Neural progenitor cell (in vitro differentiated cells): Measurements from ENCODE around the gene HERC2. TPM values are rescaled to one million over a fixed set of nuclear protein-coding genes. Genes with fewer than 3 reads are reported as not detected.

Experiments used
- DNase-seq: peaks from one replicate; pipeline ENCODE4 v3.0.0-alpha.2; 2016; ENCODE audit warnings: low spot score
- H2AFZ ChIP-seq: fragments of 200-600 bp; sonication (generic); replicated peaks from 2 replicates; pipeline ENCODE4 v1.6.1; 2016; ENCODE audit warnings: antibody characterized with exemption
- H3F3A ChIP-seq: fragments of 200-600 bp; sonication (generic); 2 replicates; pipeline ENCODE4 v1.6.1; 2016; ENCODE audit warnings: antibody characterized with exemption, low read depth
- H3K27ac ChIP-seq: fragments of 200-600 bp; sonication (generic); 2 replicates; pipeline ENCODE4 v1.5.1; 2016; ENCODE audit warnings: mild to moderate bottlenecking
- H3K27me3 ChIP-seq: fragments of 200-600 bp; sonication (generic); 2 replicates; pipeline ENCODE4 v1.6.1; 2016; ENCODE audit warnings: mild to moderate bottlenecking, moderate library complexity
- H3K36me3 ChIP-seq: fragments of 200-600 bp; sonication (generic); 2 replicates; pipeline ENCODE4 v1.5.1; 2016
- H3K4me1 ChIP-seq: fragments of 200-600 bp; sonication (generic); 2 replicates; pipeline ENCODE4 v1.6.1; 2016; ENCODE audit warnings: mixed run types
- H3K4me2 ChIP-seq: fragments of 200-600 bp; sonication (generic); 2 replicates; pipeline ENCODE4 v1.6.1; 2016
- H3K4me3 ChIP-seq: fragments of 200-600 bp; sonication (generic); 2 replicates; pipeline ENCODE4 v1.5.1; 2016
- H3K79me2 ChIP-seq: fragments of 200-600 bp; sonication (generic); 2 replicates; pipeline ENCODE4 v1.6.1; 2016; ENCODE audit warnings: low read depth
- H3K9ac ChIP-seq: fragments of 200-600 bp; sonication (generic); 2 replicates; pipeline ENCODE4 v1.6.1; 2016
- H3K9me3 ChIP-seq: fragments of 200-600 bp; sonication (generic); 2 replicates; pipeline ENCODE4 v1.5.1; 2016; ENCODE audit warnings: low read depth
- H4K20me1 ChIP-seq: fragments of 200-600 bp; sonication (generic); 2 replicates; pipeline ENCODE4 v1.6.1; 2016; ENCODE audit warnings: low read depth
- H3K27ac Mint-ChIP-seq: 3 replicates; pipeline ENCODE4 v1.8.0; 2021; ENCODE audit warnings: mixed read lengths
- H3K27me3 Mint-ChIP-seq: 2 replicates; pipeline ENCODE4 v1.8.0; 2022; ENCODE audit warnings: low read depth, mild to moderate bottlenecking, inconsistent platforms, moderate library complexity, mixed read lengths; ENCODE audit not compliant: insufficient read depth
- H3K36me3 Mint-ChIP-seq: 3 replicates; pipeline ENCODE4 v1.8.0; 2021; ENCODE audit warnings: mixed read lengths
- H3K4me1 Mint-ChIP-seq: 3 replicates; pipeline ENCODE4 v1.8.0; 2021; ENCODE audit warnings: mixed read lengths
- H3K4me3 Mint-ChIP-seq: 3 replicates; pipeline ENCODE4 v1.8.0; 2021; ENCODE audit warnings: mild to moderate bottlenecking, moderate library complexity, mixed read lengths
- H3K9me3 Mint-ChIP-seq: 3 replicates; pipeline ENCODE4 v1.8.0; 2020; ENCODE audit warnings: mixed read lengths
- EZH2 ChIP-seq: fragments of 200-600 bp; sonication (generic); IDR thresholded peaks from 2 replicates; pipeline ENCODE4 v1.6.1; 2017; ENCODE audit warnings: antibody characterized with exemption, mild to moderate bottlenecking, moderate library complexity
- EZH2phosphoT487 ChIP-seq: fragments of 200-600 bp; sonication (generic); IDR thresholded peaks from 2 replicates; pipeline ENCODE4 v1.6.1; 2017; ENCODE audit warnings: antibody characterized with exemption
- total RNA-seq: library from RNA; depleted of rRNA; stranded (reverse); fragments of >200 nt; gene quantifications from 2 replicates; pipeline ENCODE4 v1.2.3, GENCODE V29; 2015; ENCODE audit warnings: low replicate concordance
- TF ChIP-seq, protein P1 (sequence below): fragments of 200-600 bp; sonication (generic); IDR thresholded peaks from 2 replicates; pipeline ENCODE4 v1.5.1; 2017; ENCODE audit warnings: antibody characterized with exemption, mild to moderate bottlenecking

Gene HERC2
- total RNA-seq, 1 donor from 2014 or later = 15.3 TPM

DNA sequence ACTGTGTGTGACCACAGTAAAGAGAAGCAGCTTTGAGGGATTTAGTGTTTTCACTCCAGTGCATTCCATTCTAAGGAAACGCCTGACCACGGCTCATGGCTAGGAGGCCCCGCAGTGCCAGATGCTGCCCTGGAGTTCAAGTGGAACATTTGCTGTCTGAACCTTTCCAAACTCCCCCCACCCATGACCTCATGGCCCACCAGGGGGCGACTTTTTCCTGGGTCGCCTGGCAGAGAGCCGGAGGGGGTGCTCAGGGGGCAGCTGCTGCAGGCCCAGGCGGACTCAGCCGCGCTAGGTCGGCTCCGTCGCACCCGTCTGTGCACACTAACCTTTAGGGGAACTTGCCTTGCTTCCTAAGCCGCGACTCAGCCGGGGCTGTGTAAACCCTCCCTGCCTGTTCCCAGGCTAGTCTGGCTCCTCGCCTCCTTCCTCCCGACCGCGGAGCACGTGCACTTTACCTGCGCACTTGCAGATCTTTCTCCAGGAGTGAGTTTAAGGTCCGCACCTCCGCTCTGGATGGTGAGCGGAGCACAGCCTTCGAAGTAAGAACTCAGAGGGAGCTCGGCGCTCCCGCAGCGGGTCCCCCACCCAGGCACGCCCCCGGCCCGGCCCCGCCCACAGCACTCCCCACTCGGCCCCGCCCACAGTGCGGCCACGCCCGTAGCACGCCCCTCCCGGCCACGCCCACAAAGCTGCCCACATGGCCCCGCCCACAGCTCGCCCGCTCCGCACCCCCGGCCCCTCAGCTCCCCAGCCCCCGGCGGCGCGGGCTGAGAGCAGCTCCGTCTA is 223.0 kb downstream of the HERC2 start, which contains the start of gene OCA2:
Gene OCA2, minus strand, starts transcription at position 550 of the 789 bp plus-strand sequence. CDS start 17,441 bp downstream, outside the sequence.
- DNase-seq = peak; percentile 91
- Mint-ChIP-seq H3K4me1 (peaks cover 36% of the 10 kb centered on the region), H3K4me3 (peak within 1 kb of the TSS; percentile 81), H3K9me3 (peaks cover 2% of the 10 kb centered on the region), H3K27me3 (peaks cover 51% of the 10 kb centered on the region), H3K36me3 (no peaks in the 10 kb centered on the region), H3K27ac (peak within 1 kb of the TSS; percentile 2)
- Histone ChIP-seq H3K4me3 (peak within 1 kb of the TSS; percentile 44), H3K79me2 (no peaks in the 10 kb centered on the region), H3K4me1 (peaks cover 31% of the 10 kb centered on the region), H3K9ac (no peak within 1 kb of the TSS), H3F3A (peaks cover 30% of the 10 kb centered on the region), H3K27me3 (peaks cover 100% of the 10 kb centered on the region), H3K4me2 (peak within 1 kb of the TSS; percentile 73), H3K36me3 (no peaks in the 10 kb centered on the region), H3K9me3 (no peaks in the 10 kb centered on the region), H3K27ac (no peak within 1 kb of the TSS), H4K20me1 (peaks cover 36% of the 10 kb centered on the region), H2AFZ (peak within 1 kb of the TSS; percentile 50)
- peak; percentile 39 for TF ChIP-seq EZH2
- TF ChIP-seq EZH2phosphoT487 = peak; percentile 17
- TF ChIP-seq, protein P1, sequence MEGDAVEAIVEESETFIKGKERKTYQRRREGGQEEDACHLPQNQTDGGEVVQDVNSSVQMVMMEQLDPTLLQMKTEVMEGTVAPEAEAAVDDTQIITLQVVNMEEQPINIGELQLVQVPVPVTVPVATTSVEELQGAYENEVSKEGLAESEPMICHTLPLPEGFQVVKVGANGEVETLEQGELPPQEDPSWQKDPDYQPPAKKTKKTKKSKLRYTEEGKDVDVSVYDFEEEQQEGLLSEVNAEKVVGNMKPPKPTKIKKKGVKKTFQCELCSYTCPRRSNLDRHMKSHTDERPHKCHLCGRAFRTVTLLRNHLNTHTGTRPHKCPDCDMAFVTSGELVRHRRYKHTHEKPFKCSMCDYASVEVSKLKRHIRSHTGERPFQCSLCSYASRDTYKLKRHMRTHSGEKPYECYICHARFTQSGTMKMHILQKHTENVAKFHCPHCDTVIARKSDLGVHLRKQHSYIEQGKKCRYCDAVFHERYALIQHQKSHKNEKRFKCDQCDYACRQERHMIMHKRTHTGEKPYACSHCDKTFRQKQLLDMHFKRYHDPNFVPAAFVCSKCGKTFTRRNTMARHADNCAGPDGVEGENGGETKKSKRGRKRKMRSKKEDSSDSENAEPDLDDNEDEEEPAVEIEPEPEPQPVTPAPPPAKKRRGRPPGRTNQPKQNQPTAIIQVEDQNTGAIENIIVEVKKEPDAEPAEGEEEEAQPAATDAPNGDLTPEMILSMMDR = peak; percentile 50

GRCh38 chr15:28098360-28098765 is 223.6 kb downstream of the HERC2 start:
- peak overlapping the region; percentile 73 for H3K4me2 ChIP-seq
- H3K27me3 Mint-ChIP-seq = peaks cover 57% of the 10 kb centered on the region
- peaks cover 31% of the 10 kb centered on the region for H3K4me1 ChIP-seq

GRCh38 chr15:28097656-28098359 is 224.2 kb downstream of the HERC2 start:
- peaks cover 100% of the 10 kb centered on the region for H3K27me3 ChIP-seq
- DNase-seq = no peak
- H3K27me3 Mint-ChIP-seq = peaks cover 60% of the 10 kb centered on the region
- H3K4me1 Mint-ChIP-seq = peaks cover 40% of the 10 kb centered on the region
- H3K4me1 ChIP-seq = peaks cover 31% of the 10 kb centered on the region
- H3F3A ChIP-seq = peaks cover 30% of the 10 kb centered on the region
- H3K4me2 ChIP-seq = peak overlapping the region; percentile 73
- no peaks in the 10 kb centered on the region for H3K79me2 ChIP-seq
- no peak overlapping the region for H3K4me3 ChIP-seq
- H4K20me1 ChIP-seq = peaks cover 36% of the 10 kb centered on the region
- no peak overlapping the region for H3K9ac ChIP-seq
- no peak overlapping the region for H3K27ac Mint-ChIP-seq
- no peaks in the 10 kb centered on the region for H3K36me3 Mint-ChIP-seq
- H3K4me3 Mint-ChIP-seq = peak overlapping the region; percentile 81
- H2AFZ ChIP-seq = no peak overlapping the region
- peaks cover 6% of the 10 kb centered on the region for H3K9me3 Mint-ChIP-seq
- no peak overlapping the region for H3K27ac ChIP-seq
- TF ChIP-seq, protein P1 = no peak
- TF ChIP-seq EZH2phosphoT487 = no peak
- no peak for TF ChIP-seq EZH2
- no peaks in the 10 kb centered on the region for H3K36me3 ChIP-seq
- no peaks in the 10 kb centered on the region for H3K9me3 ChIP-seq

More at GRCh38 chr15:28098360-28098765, 223.6 kb downstream of the HERC2 start:
- DNase-seq = no peak
- H3K9ac ChIP-seq = no peak overlapping the region
- TF ChIP-seq, protein P1 = no peak
- TF ChIP-seq EZH2phosphoT487 = no peak
- no peak for TF ChIP-seq EZH2
- no peak overlapping the region for H2AFZ ChIP-seq
- Mint-ChIP-seq H3K36me3 (no peaks in the 10 kb centered on the region), H3K4me1 (peaks cover 40% of the 10 kb centered on the region), H3K27ac (no peak overlapping the region), H3K9me3 (peaks cover 6% of the 10 kb centered on the region), H3K4me3 (peak overlapping the region; percentile 81)
- peaks cover 100% of the 10 kb centered on the region for H3K27me3 ChIP-seq
- peaks cover 36% of the 10 kb centered on the region for H4K20me1 ChIP-seq
- H3K36me3 ChIP-seq = no peaks in the 10 kb centered on the region
- H3F3A ChIP-seq = peaks cover 30% of the 10 kb centered on the region
- no peak overlapping the region for H3K4me3 ChIP-seq
- no peaks in the 10 kb centered on the region for H3K79me2 ChIP-seq
- H3K9me3 ChIP-seq = no peaks in the 10 kb centered on the region
- no peak overlapping the region for H3K27ac ChIP-seq
